H1 (cell line): Measurements from ENCODE around the gene ARHGAP25. TPM values are rescaled to one million over a fixed set of nuclear protein-coding genes. Genes with fewer than 3 reads are reported as not detected.

ENCODE experiments used
- ATF3 ChIP-seq: IDR thresholded peaks from 2 replicates; pipeline ENCODE4 v1.6.1; 2011; ENCODE audit warnings: low read depth, mild to moderate bottlenecking, low read length; ENCODE audit not compliant: insufficient read depth
- CHD1 ChIP-seq: IDR thresholded peaks from 2 replicates; pipeline ENCODE4 v1.6.1; 2012; ENCODE audit warnings: low read depth, low read length, improper control_type of control experiment
- CHD7 ChIP-seq: fragments of 300-600 bp; sonication (generic); IDR thresholded peaks from 2 replicates; pipeline ENCODE4 v1.7.1; 2012; ENCODE audit warnings: low read length, moderate library complexity, mild to moderate bottlenecking, inconsistent platforms; ENCODE audit not compliant: insufficient replicate concordance
- CREB1 ChIP-seq: IDR thresholded peaks from 2 replicates; pipeline ENCODE4 v1.6.1; 2012; ENCODE audit warnings: inconsistent platforms
- FOSL1 ChIP-seq: IDR thresholded peaks from 2 replicates; pipeline ENCODE4 v1.6.1; 2011; ENCODE audit warnings: mild to moderate bottlenecking, low read depth, low read length, moderate library complexity; ENCODE audit not compliant: insufficient read depth
- JUN ChIP-seq: IDR thresholded peaks from 2 replicates; pipeline ENCODE4 v1.6.1; 2011; ENCODE audit warnings: low read depth, mild to moderate bottlenecking, improper control_type of control experiment, low read length
- RBBP5 ChIP-seq: IDR thresholded peaks from 2 replicates; pipeline ENCODE4 v1.7.1; 2012; ENCODE audit warnings: low read depth, mild to moderate bottlenecking, inconsistent platforms, low read length, moderate library complexity, borderline replicate concordance
- USF2 ChIP-seq: IDR thresholded peaks from 2 replicates; pipeline ENCODE4 v1.6.1; 2011; ENCODE audit warnings: low read length, improper control_type of control experiment
- polyA plus RNA-seq, 7 experiments: library from polyadenylated mRNA; depleted of rRNA in 3 of 7; stranded (reverse) in 5 of 7; unstranded in 2 of 7; fragments of >200 nt in 5 of 7; fragments of 200-250 nt in 2 of 7; gene quantifications; 1 replicate in 5 of 7; 2 replicates in 1 of 7; 4 replicates in 1 of 7; pipeline versions ENCODE4 v1.2.1 to v1.2.3, GENCODE V29; 2011 to 2013; ENCODE audit warnings: missing spikeins in 2 of 7, mixed read lengths in 2 of 7
- total RNA-seq: library from RNA; stranded (reverse); fragmentation: NEBNext Ultra II Directional; extraction: Animal tissue kit (Norgen Biotek cat#: 25700); gene quantifications from 2 replicates; pipeline ENCODE4 v1.2.1, GENCODE V29; 2021

The ARHGAP25 gene
- total and polyA plus RNA-seq, 2 of the 8 experiments (the other 6 are each of a cell fraction or from before 2014, with no cell fraction given), result 1.00 to 1.2 TPM

- TF ChIP-seq CHD7 (no peak), CREB1 (no peak), RBBP5 (no peak), CHD1 (no peak), ATF3 (no peak), USF2 (no peak), JUN (no peak), FOSL1 (no peak)
Measured at GRCh38 chr2:68770271-68771111, 35.9 kb downstream of the ARHGAP25 start (continued).
